Muscle layer of colon (tissue), 2 donors: ENCODE measurements around the gene AGA.

ENCODE experiments used
- H3K27ac ChIP-seq: one replicate; pipeline ENCODE4 v1.7.0; 2013; ENCODE audit warnings: low read depth, mild to moderate bottlenecking, low read length, moderate library complexity
- H3K27me3 ChIP-seq, 2 donors: one replicate each; pipeline ENCODE4 v1.7.0; 2013; ENCODE audit warnings: low read length in 2 of 2, mild to moderate bottlenecking in 2 of 2; ENCODE audit not compliant: insufficient read depth in 2 of 2, control insufficient read depth in 1 of 2
- H3K36me3 ChIP-seq: one replicate; pipeline ENCODE4 v1.7.0; 2013; ENCODE audit warnings: mild to moderate bottlenecking, low read length; ENCODE audit not compliant: insufficient read depth
- H3K4me1 ChIP-seq: one replicate; pipeline ENCODE4 v1.7.0; 2013; ENCODE audit warnings: mild to moderate bottlenecking, low read length; ENCODE audit not compliant: insufficient read depth
- H3K4me3 ChIP-seq, 2 donors: one replicate each; pipeline ENCODE4 v1.7.0; 2013; ENCODE audit warnings: low read length in 2 of 2, low read depth in 1 of 2, mild to moderate bottlenecking in 1 of 2, moderate library complexity in 1 of 2
- H3K9ac ChIP-seq: one replicate; pipeline ENCODE4 v1.7.0; 2013; ENCODE audit warnings: low read length
- H3K9me3 ChIP-seq: one replicate; pipeline ENCODE4 v1.7.0; 2013; ENCODE audit warnings: mild to moderate bottlenecking, low read length
- donor health status: abdominal sarcoma.
- donor health status: Adenocarcinoma of cecum.

The AGA gene

DNA sequence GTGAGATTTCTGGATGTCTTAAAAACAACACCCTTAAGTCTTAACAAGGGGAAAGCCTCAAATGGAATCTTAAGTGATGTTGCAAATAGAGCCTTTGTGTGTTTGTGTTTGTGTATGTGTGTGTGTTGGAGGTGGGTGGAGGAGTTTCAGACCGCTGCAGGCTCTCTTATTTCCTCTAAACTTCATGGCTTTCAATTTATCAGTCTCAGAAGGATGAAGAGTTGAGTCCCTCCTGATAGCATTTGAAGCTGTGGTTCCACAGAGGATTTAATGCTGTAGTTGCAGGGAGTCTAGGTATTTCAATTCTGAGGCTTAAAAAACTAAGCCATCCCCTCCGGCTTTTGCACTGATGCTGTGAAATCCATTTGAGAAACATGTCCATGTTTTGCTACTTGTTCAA lies 4.3 kb upstream of the AGA start:
- Histone ChIP-seq H3K9ac (no peak overlapping the region), H3K27ac (no peak overlapping the region), H3K4me1 (peaks cover under 1% of the 10 kb centered on the region), H3K9me3 (no peaks in the 10 kb centered on the region), H3K4me3 (no peak overlapping the region), H3K27me3 (no peaks in the 10 kb centered on the region), H3K36me3 (no peaks in the 10 kb centered on the region)

DNA sequence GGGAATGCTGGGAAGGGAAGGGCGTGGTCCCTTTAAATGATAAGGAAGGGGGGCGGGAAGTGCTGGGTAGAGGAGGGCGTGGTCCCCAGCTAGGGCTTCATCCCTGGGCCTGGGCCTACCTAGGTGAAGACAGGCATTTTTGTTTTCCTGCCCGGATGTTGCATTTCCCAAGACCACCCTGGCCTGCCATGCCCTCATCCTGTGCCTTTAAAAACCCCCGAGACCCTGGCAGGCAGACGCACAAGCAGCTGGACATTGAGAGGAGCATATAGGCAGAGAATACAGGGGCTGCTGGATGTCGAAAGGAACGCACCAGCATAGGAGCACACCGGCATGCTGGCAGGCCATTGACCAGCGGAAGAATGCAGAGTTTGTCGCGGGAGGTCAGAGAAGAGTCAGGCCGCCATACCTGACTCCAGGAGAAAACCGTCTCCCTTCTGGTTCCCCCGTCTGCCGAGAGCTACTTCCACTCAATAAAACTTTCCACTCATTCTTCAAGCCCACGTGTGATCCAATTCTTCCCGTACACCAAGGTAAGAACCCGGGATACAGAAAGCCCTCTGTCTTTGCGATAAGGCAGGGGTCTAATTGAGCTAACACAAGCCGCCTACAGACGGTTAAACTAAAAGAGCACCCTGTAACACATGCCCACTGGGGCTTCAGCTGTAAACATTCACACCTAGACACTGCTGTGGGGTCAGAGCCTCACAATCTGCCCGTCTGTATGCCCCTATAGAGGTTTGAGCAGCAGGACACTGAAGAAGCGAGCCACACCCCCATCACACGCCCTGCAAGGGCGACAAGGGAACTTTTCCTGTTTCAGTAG lies 2.9 kb upstream of the AGA start:
- no peaks in the 10 kb centered on the region for H3K27me3 ChIP-seq
- H3K9ac ChIP-seq: no peak overlapping the region
- H3K4me3 ChIP-seq: no peak overlapping the region
- H3K27ac ChIP-seq: no peak overlapping the region
- peaks cover 9% of the 10 kb centered on the region for H3K4me1 ChIP-seq
- H3K36me3 ChIP-seq: no peaks in the 10 kb centered on the region
- H3K9me3 ChIP-seq: no peaks in the 10 kb centered on the region

DNA sequence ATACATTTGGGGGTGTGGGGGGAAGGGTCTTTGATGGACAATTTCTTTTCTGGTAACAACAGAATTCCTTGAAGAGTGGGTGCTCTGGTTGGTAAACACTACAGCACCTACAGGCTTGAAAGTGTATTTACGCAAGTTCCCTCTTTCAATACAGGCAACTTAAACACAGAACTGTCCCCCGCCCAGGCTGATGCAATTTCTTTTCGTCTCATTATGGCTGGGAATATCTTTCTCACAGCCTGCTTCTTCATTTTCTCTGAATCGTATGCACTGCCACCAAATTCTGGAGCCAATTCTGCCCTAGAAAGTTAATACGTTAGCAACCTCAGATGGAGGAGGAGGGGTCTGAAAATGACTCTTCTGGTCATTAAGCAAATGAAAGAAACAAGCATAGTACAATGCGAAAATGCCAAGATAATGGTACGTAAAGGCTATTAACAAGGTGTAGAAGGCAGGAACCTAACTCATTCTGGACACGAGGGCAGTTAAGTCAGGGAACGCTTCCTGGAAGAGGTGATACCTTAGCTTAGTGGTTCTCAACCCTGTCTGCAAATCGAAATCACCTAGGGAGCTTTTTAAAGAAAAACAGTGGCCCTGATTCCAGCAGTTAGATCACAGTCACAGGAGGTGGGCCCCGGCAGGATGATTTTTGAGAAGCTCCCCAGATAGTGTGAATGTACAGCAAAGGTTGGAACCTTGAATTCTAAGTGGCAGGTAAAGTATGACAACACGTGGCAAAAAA lies 1.0 kb downstream of the AGA start:
- Histone ChIP-seq H3K36me3 (no peaks in the 10 kb centered on the region), H3K27ac (peak overlapping the region; percentile 88), H3K9me3 (no peaks in the 10 kb centered on the region), H3K27me3 (no peaks in the 10 kb centered on the region), H3K4me3 (peak overlapping the region; percentile 73 to 93), H3K9ac (peak overlapping the region; percentile 82), H3K4me1 (peaks cover 9% of the 10 kb centered on the region)

DNA sequence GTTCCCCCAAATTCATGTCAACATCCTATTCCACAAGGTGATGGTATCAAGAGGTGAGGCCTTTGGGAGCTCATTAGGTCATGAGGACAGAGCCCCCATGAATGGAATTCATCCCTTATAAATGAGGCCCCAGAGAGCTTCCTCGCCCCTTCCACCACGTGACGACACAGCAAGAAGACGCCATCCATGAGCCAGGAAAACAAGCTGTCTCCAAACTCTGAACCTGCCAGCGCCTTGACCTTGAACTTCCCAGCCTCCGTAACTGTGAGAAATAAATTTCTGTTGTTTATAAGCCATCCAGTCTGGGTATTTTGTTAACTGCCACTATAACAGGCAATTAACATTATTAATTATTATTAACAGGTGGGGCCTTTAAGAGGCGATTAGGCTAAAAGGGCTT lies 5.8 kb downstream of the AGA start:
- Histone ChIP-seq H3K4me3 (no peak overlapping the region), H3K9me3 (no peaks in the 10 kb centered on the region), H3K27me3 (no peaks in the 10 kb centered on the region), H3K27ac (no peak overlapping the region), H3K9ac (no peak overlapping the region), H3K4me1 (peaks cover 7% of the 10 kb centered on the region), H3K36me3 (peaks cover 13% of the 10 kb centered on the region)

DNA sequence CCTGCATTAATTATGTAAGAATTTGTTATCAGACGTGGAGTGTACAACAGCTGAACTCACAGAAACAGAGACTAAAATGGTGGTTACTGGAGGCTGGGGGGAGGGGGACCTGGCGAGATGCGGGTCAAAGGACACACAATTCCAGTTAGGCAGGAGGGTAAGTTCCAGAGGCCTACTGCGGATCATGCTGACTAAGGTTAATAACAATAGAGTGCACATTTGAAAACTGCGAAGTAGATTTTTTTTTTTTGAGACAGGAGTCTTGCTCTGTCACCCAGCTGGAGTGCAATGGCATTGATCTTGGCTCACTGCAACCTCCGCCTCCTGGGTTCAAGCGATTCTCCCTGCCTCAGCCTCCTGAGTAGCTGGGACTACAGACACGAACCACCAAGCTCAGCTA lies 7.6 kb downstream of the AGA start:
- peaks cover 18% of the 10 kb centered on the region for H3K36me3 ChIP-seq
- H3K4me1 ChIP-seq: no peaks in the 10 kb centered on the region
- H3K9ac ChIP-seq: no peak overlapping the region
- no peak overlapping the region for H3K27ac ChIP-seq
- no peaks in the 10 kb centered on the region for H3K27me3 ChIP-seq
- H3K4me3 ChIP-seq: no peak overlapping the region
- no peaks in the 10 kb centered on the region for H3K9me3 ChIP-seq

DNA sequence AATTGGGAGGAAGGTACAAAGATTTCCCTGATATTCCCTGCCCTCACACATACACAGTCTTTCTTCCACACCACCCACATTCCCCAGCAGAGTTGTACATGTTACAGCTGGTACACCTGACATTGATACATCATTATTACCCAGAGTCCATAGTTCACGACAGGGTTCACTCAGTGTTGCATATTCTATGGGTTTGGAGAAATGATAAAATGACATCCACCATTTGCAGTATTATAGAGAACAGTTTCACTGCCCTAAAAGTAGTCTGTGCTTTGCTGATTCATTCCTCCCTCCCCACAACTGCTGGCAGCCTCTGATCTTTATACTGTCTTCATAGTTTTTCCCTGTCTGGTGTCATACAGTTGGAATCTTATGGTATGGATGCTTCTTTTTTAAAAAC lies 15.0 kb downstream of the AGA start:
- Histone ChIP-seq H3K27me3 (no peaks in the 10 kb centered on the region), H3K36me3 (peaks cover 9% of the 10 kb centered on the region), H3K9me3 (no peaks in the 10 kb centered on the region), H3K27ac (no peak overlapping the region), H3K9ac (no peak overlapping the region), H3K4me1 (no peaks in the 10 kb centered on the region), H3K4me3 (no peak overlapping the region)

DNA sequence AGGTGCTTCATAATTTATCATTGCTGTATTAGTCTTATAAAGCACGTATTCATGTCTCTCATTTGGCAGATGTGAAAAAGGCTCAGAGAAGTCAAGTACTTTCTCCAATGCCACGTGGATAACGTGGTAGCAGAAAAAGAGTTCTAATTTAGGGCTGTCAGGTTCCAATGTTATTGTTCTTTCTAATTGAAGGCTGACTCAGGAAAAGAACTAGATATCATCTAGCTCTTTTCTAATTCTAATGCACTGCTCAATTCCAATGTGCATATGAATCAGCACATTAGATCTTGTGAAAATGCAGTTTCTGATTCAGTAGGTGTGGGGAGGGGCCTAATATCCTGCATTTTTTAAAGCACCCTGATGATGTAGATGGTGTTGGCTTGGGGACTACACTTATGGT lies 22.8 kb downstream of the AGA start:
- H3K9ac ChIP-seq: no peak overlapping the region
- H3K9me3 ChIP-seq: no peaks in the 10 kb centered on the region
- H3K4me1 ChIP-seq: no peaks in the 10 kb centered on the region
- no peak overlapping the region for H3K27ac ChIP-seq
- H3K4me3 ChIP-seq: no peak overlapping the region
- H3K27me3 ChIP-seq: no peaks in the 10 kb centered on the region
- no peaks in the 10 kb centered on the region for H3K36me3 ChIP-seq

DNA sequence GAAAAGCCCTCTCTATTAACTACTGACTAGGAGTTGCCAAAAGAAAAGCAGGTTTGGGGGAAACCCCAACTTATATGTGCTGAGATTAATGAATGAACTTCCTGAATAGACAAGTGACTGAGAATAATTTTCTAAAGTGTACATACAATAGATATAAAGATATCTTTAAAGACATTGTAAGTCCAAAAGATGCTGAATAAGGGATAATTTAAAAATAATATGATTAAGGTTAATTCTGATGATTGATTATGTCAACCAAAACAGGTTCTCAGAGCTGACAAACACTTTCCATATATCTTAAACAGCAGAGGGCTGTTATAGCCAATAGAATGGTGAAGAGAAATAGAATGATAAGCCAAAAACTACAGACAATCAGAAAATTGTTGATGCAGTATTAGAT lies 28.6 kb downstream of the AGA start:
- H3K4me3 ChIP-seq: no peak overlapping the region

DNA sequence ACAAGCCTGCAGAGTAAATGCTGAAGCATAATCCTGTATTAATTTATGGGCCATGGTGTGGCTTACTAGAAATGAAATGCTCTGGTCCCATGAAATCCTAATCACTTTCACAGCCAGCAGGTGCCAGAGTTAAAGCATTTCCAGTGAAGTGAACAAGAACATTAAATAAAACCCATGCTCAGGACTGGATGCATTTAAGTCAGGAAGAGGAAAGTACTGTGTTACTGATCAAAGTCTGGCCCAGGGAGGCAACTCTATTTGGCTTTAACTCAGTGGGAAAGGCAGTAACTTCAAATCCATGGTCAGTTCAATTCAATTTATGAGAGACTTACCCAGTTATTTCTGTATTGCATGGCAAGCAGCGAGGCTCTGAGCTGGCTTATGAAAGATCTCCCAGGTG lies 29.2 kb downstream of the AGA start:
- H3K4me3 ChIP-seq: no peak overlapping the region
- H3K27ac ChIP-seq: no peak overlapping the region
- no peaks in the 10 kb centered on the region for H3K36me3 ChIP-seq
- H3K27me3 ChIP-seq: no peaks in the 10 kb centered on the region
- no peaks in the 10 kb centered on the region for H3K9me3 ChIP-seq
- no peaks in the 10 kb centered on the region for H3K4me1 ChIP-seq
- H3K9ac ChIP-seq: no peak overlapping the region

More for the DNA sequence above, 28.6 kb downstream of the AGA start:
- Histone ChIP-seq H3K27ac (no peak overlapping the region), H3K9me3 (no peaks in the 10 kb centered on the region), H3K36me3 (no peaks in the 10 kb centered on the region), H3K4me1 (no peaks in the 10 kb centered on the region), H3K27me3 (no peaks in the 10 kb centered on the region), H3K9ac (no peak overlapping the region)

DNA sequence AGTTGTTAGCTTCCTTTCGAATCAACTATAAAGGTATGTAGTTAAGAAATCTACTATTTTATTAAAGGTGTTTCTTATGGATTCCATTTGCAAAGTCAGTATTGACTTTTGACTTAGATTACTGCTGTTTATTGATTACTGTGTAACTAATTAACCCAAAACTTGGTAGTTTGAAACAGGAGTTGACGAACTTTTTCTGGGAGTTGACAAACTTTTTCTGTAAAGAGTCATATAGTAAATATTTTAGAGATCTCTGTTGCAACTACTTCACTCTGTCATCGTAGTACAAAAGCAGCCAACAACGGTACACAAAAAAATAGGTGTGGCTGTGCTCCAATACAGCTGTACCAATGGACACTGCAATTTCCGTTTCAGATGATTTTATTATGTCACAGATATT lies 30.2 kb downstream of the AGA start:
- H3K9ac ChIP-seq: no peak overlapping the region

DNA sequence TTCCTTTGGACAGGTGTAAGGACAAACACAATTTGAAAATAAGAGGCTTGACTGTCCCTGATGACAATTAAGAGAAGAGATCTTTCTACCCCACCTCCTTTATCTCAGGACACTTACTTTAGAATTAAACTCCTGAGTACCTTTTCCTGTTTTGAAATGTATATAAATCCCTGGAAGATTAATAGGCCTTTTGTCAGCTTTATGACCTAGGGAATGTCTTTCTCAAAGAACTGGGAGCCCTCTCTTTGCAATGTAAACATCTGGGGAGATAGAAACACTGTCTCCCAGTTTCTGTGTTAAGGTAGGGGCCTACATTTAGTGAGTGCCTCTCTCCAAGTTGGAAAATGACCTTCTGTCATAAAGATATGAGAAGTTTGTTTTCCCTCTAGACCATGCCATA lies 31.7 kb downstream of the AGA start:
- Histone ChIP-seq H3K4me1 (no peaks in the 10 kb centered on the region), H3K4me3 (no peak overlapping the region), H3K36me3 (no peaks in the 10 kb centered on the region), H3K27me3 (no peaks in the 10 kb centered on the region), H3K9me3 (no peaks in the 10 kb centered on the region), H3K27ac (no peak overlapping the region), H3K9ac (no peak overlapping the region)

More for the DNA sequence above, 30.2 kb downstream of the AGA start:
- no peak overlapping the region for H3K27ac ChIP-seq
- no peaks in the 10 kb centered on the region for H3K4me1 ChIP-seq
- H3K27me3 ChIP-seq: no peaks in the 10 kb centered on the region
- no peak overlapping the region for H3K4me3 ChIP-seq
- no peaks in the 10 kb centered on the region for H3K36me3 ChIP-seq
- H3K9me3 ChIP-seq: no peaks in the 10 kb centered on the region
